Loucy (cell line): Measurements from ENCODE around the gene WNK2.

Experiments used
- H2AFZ ChIP-seq: fragments of 200-600 bp; sonication (generic); 2 replicates; pipeline ENCODE4 v1.6.0; 2016; ENCODE audit warnings: antibody characterized with exemption, mild to moderate bottlenecking, low read length, moderate library complexity
- H3F3A ChIP-seq: fragments of 200-600 bp; 2 replicates; pipeline ENCODE4 v1.6.0; 2016; ENCODE audit warnings: antibody characterized with exemption, low read depth, mild to moderate bottlenecking
- H3K27me3 ChIP-seq: fragments of 200-600 bp; sonication (generic); 2 replicates; pipeline ENCODE4 v1.6.1; 2014; ENCODE audit warnings: low read length, mild to moderate bottlenecking; ENCODE audit not compliant: insufficient read depth, poor library complexity, severe bottlenecking
- H3K36me3 ChIP-seq: fragments of 200-600 bp; sonication (generic); 2 replicates; pipeline ENCODE4 v1.6.1; 2016; ENCODE audit warnings: low read length; ENCODE audit not compliant: insufficient read depth
- H3K4me1 ChIP-seq: fragments of 200-600 bp; sonication (generic); 2 replicates; pipeline ENCODE4 v1.5.1; 2014; ENCODE audit warnings: low read length, mild to moderate bottlenecking; ENCODE audit not compliant: insufficient read depth, poor library complexity, severe bottlenecking
- H3K4me2 ChIP-seq: fragments of 200-600 bp; sonication (generic); 2 replicates; pipeline ENCODE4 v1.6.0; 2014; ENCODE audit warnings: antibody characterized with exemption, low read length, low read depth, mild to moderate bottlenecking; ENCODE audit not compliant: poor library complexity, severe bottlenecking
- H3K4me3 ChIP-seq: fragments of 200-600 bp; sonication (generic); 2 replicates; pipeline ENCODE4 v1.5.1; 2014; ENCODE audit warnings: low read length, mild to moderate bottlenecking, mixed read lengths; ENCODE audit not compliant: poor library complexity, severe bottlenecking
- H3K79me2 ChIP-seq: fragments of 200-600 bp; sonication (generic); 2 replicates; pipeline ENCODE4 v1.6.1; 2014; ENCODE audit warnings: low read length; ENCODE audit not compliant: insufficient read depth
- H3K9ac ChIP-seq: fragments of 200-600 bp; sonication (generic); 2 replicates; pipeline ENCODE4 v1.6.0; 2014; ENCODE audit warnings: mild to moderate bottlenecking, low read depth, low read length, moderate library complexity; ENCODE audit not compliant: poor library complexity, severe bottlenecking
- H3K9me2 ChIP-seq: fragments of 200-600 bp; sonication (generic); replicated peaks from 2 replicates; pipeline ENCODE4 v1.6.1; 2016; ENCODE audit warnings: low read depth, low read length, mixed read lengths
- H3K9me3 ChIP-seq: fragments of 200-600 bp; sonication (generic); 2 replicates; pipeline ENCODE4 v1.6.1; 2014; ENCODE audit warnings: mild to moderate bottlenecking, antibody characterized with exemption, low read length, low read depth; ENCODE audit not compliant: insufficient read depth
- H4K20me1 ChIP-seq: fragments of 200-600 bp; sonication (generic); 2 replicates; pipeline ENCODE4 v1.6.0; 2014; ENCODE audit warnings: antibody characterized with exemption, low read length, mild to moderate bottlenecking; ENCODE audit not compliant: insufficient read depth, poor library complexity, severe bottlenecking
- EZH2phosphoT487 ChIP-seq: fragments of 200-600 bp; IDR thresholded peaks from 2 replicates; pipeline ENCODE4 v1.6.1; 2018; ENCODE audit warnings: antibody characterized with exemption, mild to moderate bottlenecking, moderate library complexity, borderline replicate concordance
- TF ChIP-seq, protein P1 (sequence below): fragments of 200-600 bp; sonication (generic); conservative IDR thresholded peaks from 2 replicates; pipeline ENCODE4 v1.5.1; 2014; ENCODE audit warnings: mild to moderate bottlenecking, antibody characterized with exemption, low read length

WNK2 gene

DNA sequence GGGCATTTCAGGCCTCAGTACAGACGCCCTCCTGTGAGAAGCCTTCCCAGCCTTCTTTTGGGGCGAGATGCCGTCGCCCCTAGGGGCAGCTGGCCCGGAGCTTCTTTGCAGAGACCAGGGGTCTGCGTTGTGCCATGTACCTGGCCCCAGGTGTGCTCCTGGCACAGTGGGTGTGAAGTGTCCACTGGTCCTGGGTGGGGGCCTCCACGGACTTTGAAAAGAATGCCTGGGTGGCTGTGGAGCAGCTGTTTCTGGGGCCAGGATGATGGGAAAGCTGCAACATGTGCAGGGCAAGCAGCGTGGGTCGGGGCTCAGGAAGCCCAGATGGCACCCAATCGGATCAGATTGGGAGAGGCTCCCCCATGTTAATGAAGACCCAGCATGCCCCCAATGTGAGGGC, 47.8 kb downstream of the WNK2 start:
- H3K4me1 ChIP-seq: no peaks in the 10 kb centered on the region
- H3K9me2 ChIP-seq: no peaks in the 10 kb centered on the region
- TF ChIP-seq EZH2phosphoT487: no peak
- TF ChIP-seq, protein P1, sequence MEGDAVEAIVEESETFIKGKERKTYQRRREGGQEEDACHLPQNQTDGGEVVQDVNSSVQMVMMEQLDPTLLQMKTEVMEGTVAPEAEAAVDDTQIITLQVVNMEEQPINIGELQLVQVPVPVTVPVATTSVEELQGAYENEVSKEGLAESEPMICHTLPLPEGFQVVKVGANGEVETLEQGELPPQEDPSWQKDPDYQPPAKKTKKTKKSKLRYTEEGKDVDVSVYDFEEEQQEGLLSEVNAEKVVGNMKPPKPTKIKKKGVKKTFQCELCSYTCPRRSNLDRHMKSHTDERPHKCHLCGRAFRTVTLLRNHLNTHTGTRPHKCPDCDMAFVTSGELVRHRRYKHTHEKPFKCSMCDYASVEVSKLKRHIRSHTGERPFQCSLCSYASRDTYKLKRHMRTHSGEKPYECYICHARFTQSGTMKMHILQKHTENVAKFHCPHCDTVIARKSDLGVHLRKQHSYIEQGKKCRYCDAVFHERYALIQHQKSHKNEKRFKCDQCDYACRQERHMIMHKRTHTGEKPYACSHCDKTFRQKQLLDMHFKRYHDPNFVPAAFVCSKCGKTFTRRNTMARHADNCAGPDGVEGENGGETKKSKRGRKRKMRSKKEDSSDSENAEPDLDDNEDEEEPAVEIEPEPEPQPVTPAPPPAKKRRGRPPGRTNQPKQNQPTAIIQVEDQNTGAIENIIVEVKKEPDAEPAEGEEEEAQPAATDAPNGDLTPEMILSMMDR: no peak
- no peaks in the 10 kb centered on the region for H4K20me1 ChIP-seq
- H2AFZ ChIP-seq: no peak overlapping the region
- H3K27me3 ChIP-seq: no peaks in the 10 kb centered on the region
- H3F3A ChIP-seq: no peaks in the 10 kb centered on the region
- no peaks in the 10 kb centered on the region for H3K79me2 ChIP-seq
- H3K4me3 ChIP-seq: no peak overlapping the region
- no peak overlapping the region for H3K4me2 ChIP-seq
- no peak overlapping the region for H3K9ac ChIP-seq
- peaks cover 3% of the 10 kb centered on the region; the same call in 1 of the 2 replicates for H3K9me3 ChIP-seq
- no peaks in the 10 kb centered on the region for H3K36me3 ChIP-seq

- no peak overlapping the region for H2AFZ ChIP-seq
- TF ChIP-seq EZH2phosphoT487: no peak
- TF ChIP-seq, protein P1: no peak
- H3K4me1 ChIP-seq: no peaks in the 10 kb centered on the region
Observed at GRCh38 chr9:93232388-93232960, 48.5 kb downstream of the WNK2 start.

GRCh38 chr9:93233033-93233432, 49.1 kb downstream of the WNK2 start:
- no peaks in the 10 kb centered on the region for H3K79me2 ChIP-seq
- no peaks in the 10 kb centered on the region for H3K27me3 ChIP-seq
- no peaks in the 10 kb centered on the region for H3K4me1 ChIP-seq
- H2AFZ ChIP-seq: no peak overlapping the region
- H4K20me1 ChIP-seq: no peaks in the 10 kb centered on the region
- H3K4me3 ChIP-seq: no peak overlapping the region
- peaks cover 8% of the 10 kb centered on the region; the same call in 1 of the 2 replicates for H3K9me3 ChIP-seq
- H3K9me2 ChIP-seq: no peaks in the 10 kb centered on the region
- H3F3A ChIP-seq: no peaks in the 10 kb centered on the region
- no peak overlapping the region for H3K4me2 ChIP-seq
- no peak for TF ChIP-seq EZH2phosphoT487
- TF ChIP-seq, protein P1: no peak
- H3K9ac ChIP-seq: no peak overlapping the region
- no peaks in the 10 kb centered on the region for H3K36me3 ChIP-seq

More at GRCh38 chr9:93232388-93232960, 48.5 kb downstream of the WNK2 start:
- H3K4me2 ChIP-seq: no peak overlapping the region
- H3K79me2 ChIP-seq: no peaks in the 10 kb centered on the region
- H4K20me1 ChIP-seq: no peaks in the 10 kb centered on the region
- peaks cover 8% of the 10 kb centered on the region; the same call in 1 of the 2 replicates for H3K9me3 ChIP-seq
- no peaks in the 10 kb centered on the region for H3K36me3 ChIP-seq
- no peak overlapping the region for H3K9ac ChIP-seq
- H3K9me2 ChIP-seq: no peaks in the 10 kb centered on the region
- H3K27me3 ChIP-seq: no peaks in the 10 kb centered on the region
- no peaks in the 10 kb centered on the region for H3F3A ChIP-seq
- no peak overlapping the region for H3K4me3 ChIP-seq
